Uterus (tissue), 4 donors: ENCODE data around the gene PUSL1. TPM values are rescaled to one million over a fixed set of nuclear protein-coding genes. Genes with fewer than 3 reads are reported as not detected.

Experiments used
- DNase-seq, 2 donors: peaks; one replicate each; pipeline ENCODE4 v3.0.0-alpha.2; 2019 to 2020
- H3K27ac ChIP-seq, 2 donors: fragments of 200-600 bp; sonication (generic); 1 replicate in 1 of 2; 2 replicates in 1 of 2; pipeline ENCODE4 v1.5.1; 2016 to 2018
- H3K27me3 ChIP-seq, 2 donors: fragments of 200-600 bp; sonication (generic); one replicate each; pipeline ENCODE4 v1.5.1; 2018 to 2019; ENCODE audit warnings: control low read depth in 1 of 2
- H3K36me3 ChIP-seq, 2 donors: fragments of 200-600 bp; sonication (generic); one replicate each; pipeline ENCODE4 v1.5.1; 2019; ENCODE audit warnings: control low read depth in 1 of 2
- H3K4me1 ChIP-seq, 2 donors: fragments of 200-600 bp; sonication (generic); one replicate each; pipeline ENCODE4 v1.5.1; 2018 to 2019; ENCODE audit warnings: control low read depth in 1 of 2
- H3K4me3 ChIP-seq, 2 donors: fragments of 200-600 bp; sonication (generic); 1 replicate in 1 of 2; 2 replicates in 1 of 2; pipeline ENCODE4 v1.5.1; 2018 to 2019; ENCODE audit warnings: mild to moderate bottlenecking in 1 of 2
- H3K9me3 ChIP-seq, 2 donors: fragments of 200-600 bp; sonication (generic); one replicate each; pipeline ENCODE4 v1.5.1; 2019; ENCODE audit warnings: control low read depth in 1 of 2
- CTCF ChIP-seq, 4 experiments: fragments of 200-600 bp in 2 of 4; fragments of 450-650 bp in 2 of 4; sonication (generic) in 2 of 4; IDR thresholded peaks; one replicate each; pipeline ENCODE4 v1.5.1; 2016 to 2019; ENCODE audit warnings: antibody characterized with exemption in 4 of 4, mild to moderate bottlenecking in 2 of 4, moderate library complexity in 1 of 4
- POLR2A ChIP-seq, 2 donors: fragments of 450-650 bp; IDR thresholded peaks; one replicate each; pipeline ENCODE4 v1.6.1; 2016; ENCODE audit warnings: antibody characterized with exemption in 2 of 2, mild to moderate bottlenecking in 1 of 2, moderate library complexity in 1 of 2
- intact Hi-C: fragments of 100-400 bp; cut with DNase I; formaldehyde crosslinking; loops from one replicate; pipeline ENCODE4 v1.15.1; 2023; ENCODE audit warnings: low total_unique reads
- total RNA-seq, 4 donors: library from RNA; depleted of rRNA in 3 of 4; stranded (reverse); fragments of >200 nt in 3 of 4; gene quantifications; one replicate each; pipeline versions ENCODE4 v1.1.0 to v1.2.4, GENCODE V29; 2014 to 2023
- donor health status: DM: yes; HTN: yes; CAD: no.

PUSL1 gene
- total RNA-seq, 4 donors from 2014 or later, result 14.7 to 34.1 (median 24.3) TPM

- peak overlapping the region; percentile 87 to 94 for H3K27ac ChIP-seq
- peaks cover 0 to 36% of the 10 kb centered on the region in 2 donors for H3K4me1 ChIP-seq
- no peaks in the 10 kb centered on the region for H3K9me3 ChIP-seq
- peak overlapping the region; percentile 37 to 66 for H3K4me3 ChIP-seq
- DNase-seq, result peak in 1 of 2 donors; percentile 58
- intact Hi-C loops, result loop anchor here (10.0 kb wide), 1 partner anchor 47 kb away; the partner anchor contains the start of gene MXRA8
- H3K36me3 ChIP-seq, result no peaks in the 10 kb centered on the region
- no peak for TF ChIP-seq CTCF (IDR thresholded peaks at IDR 0.05)
- TF ChIP-seq POLR2A (IDR thresholded peaks at IDR 0.05), result peak in 1 of 2 donors; percentile 40
- no peaks in the 10 kb centered on the region for H3K27me3 ChIP-seq
Measured at GRCh38 chr1:1307261-1307922, 1.0 kb upstream of the PUSL1 start.

- peaks cover 0 to 36% of the 10 kb centered on the region in 2 donors for H3K4me1 ChIP-seq
- peak overlapping the region; percentile 49 to 66 for H3K4me3 ChIP-seq
- intact Hi-C loops, result loop anchor here (10.0 kb wide), 1 partner anchor 46 kb away; the partner anchor contains the start of gene MXRA8
- H3K27me3 ChIP-seq, result no peaks in the 10 kb centered on the region
- H3K9me3 ChIP-seq, result no peaks in the 10 kb centered on the region
- no peaks in the 10 kb centered on the region for H3K36me3 ChIP-seq
- no peak for DNase-seq
- no peak for TF ChIP-seq CTCF (IDR thresholded peaks at IDR 0.05)
- TF ChIP-seq POLR2A (IDR thresholded peaks at IDR 0.05), result no peak
- H3K27ac ChIP-seq, result peak overlapping the region; percentile 87 to 94
Measured at GRCh38 chr1:1308756-1309250, 406 bp downstream of the PUSL1 start.

- peak overlapping the region; percentile 87 to 94 for H3K27ac ChIP-seq
- DNase-seq, result no peak
- intact Hi-C loops, result loop anchor here (10.0 kb wide), 1 partner anchor 45 kb away; the partner anchor contains the start of gene MXRA8
- H3K27me3 ChIP-seq, result no peaks in the 10 kb centered on the region
- H3K4me1 ChIP-seq, result peaks cover 0 to 31% of the 10 kb centered on the region in 2 donors
- H3K9me3 ChIP-seq, result no peaks in the 10 kb centered on the region
- TF ChIP-seq CTCF (IDR thresholded peaks at IDR 0.05) (peak in 1 of 4 experiments; percentile 3), POLR2A (IDR thresholded peaks at IDR 0.05) (no peak)
- H3K4me3 ChIP-seq, result peak overlapping the region; percentile 49 to 66
- no peaks in the 10 kb centered on the region for H3K36me3 ChIP-seq
Measured at GRCh38 chr1:1309251-1310108, 1.1 kb downstream of the PUSL1 start.

GRCh38 chr1:1310109-1310385 lies 1.6 kb downstream of the PUSL1 start:
- Histone ChIP-seq H3K27me3 (no peaks in the 10 kb centered on the region), H3K27ac (peak overlapping the region in 1 of 2 donors; percentile 94), H3K9me3 (no peaks in the 10 kb centered on the region), H3K4me1 (peaks cover 0 to 30% of the 10 kb centered on the region in 2 donors), H3K36me3 (no peaks in the 10 kb centered on the region), H3K4me3 (no peak overlapping the region)
- intact Hi-C loops, result no loop called here
- TF ChIP-seq POLR2A (IDR thresholded peaks at IDR 0.05) (no peak), CTCF (IDR thresholded peaks at IDR 0.05) (peak in 1 of 4 experiments; percentile 1)
- no peak for DNase-seq
